Endothelial cell (in vitro differentiated cells): ENCODE results near the gene ARHGAP24. TPM values are rescaled to one million over a fixed set of nuclear protein-coding genes. Genes with fewer than 3 reads are reported as not detected.
"Not testable (repeated sequence)": the region's sequence is repeated elsewhere in the genome, so short reads cannot be mapped to it uniquely, and the experiment has no call there.

Experiments
- DNase-seq: peaks from one replicate; pipeline ENCODE4 v3.0.0; 2021; ENCODE audit warnings: low spot score
- H3K27ac Mint-ChIP-seq: one replicate; pipeline ENCODE4 v1.8.0; 2021; ENCODE audit warnings: mixed read lengths, inconsistent platforms; ENCODE audit not compliant: unreplicated experiment
- H3K27me3 Mint-ChIP-seq: one replicate; pipeline ENCODE4 v1.8.0; 2021; ENCODE audit warnings: mild to moderate bottlenecking, moderate library complexity, mixed read lengths, inconsistent platforms; ENCODE audit not compliant: unreplicated experiment
- H3K36me3 Mint-ChIP-seq: one replicate; pipeline ENCODE4 v1.8.0; 2021; ENCODE audit warnings: mild to moderate bottlenecking, low read depth, mixed read lengths, inconsistent platforms; ENCODE audit not compliant: unreplicated experiment
- H3K4me1 Mint-ChIP-seq: one replicate; pipeline ENCODE4 v1.8.0; 2021; ENCODE audit warnings: mild to moderate bottlenecking, mixed read lengths, inconsistent platforms; ENCODE audit not compliant: unreplicated experiment
- H3K4me3 Mint-ChIP-seq: one replicate; pipeline ENCODE4 v1.8.0; 2021; ENCODE audit warnings: mild to moderate bottlenecking, mixed read lengths, inconsistent platforms; ENCODE audit not compliant: unreplicated experiment
- H3K9me3 Mint-ChIP-seq: one replicate; pipeline ENCODE4 v1.8.0; 2021; ENCODE audit warnings: mixed read lengths, inconsistent platforms; ENCODE audit not compliant: unreplicated experiment
- CTCF ChIP-seq: fragments of 200-600 bp; sonication (generic); IDR thresholded peaks from one replicate; pipeline ENCODE4 v1.5.0; 2021; ENCODE audit warnings: antibody characterized with exemption; ENCODE audit not compliant: unreplicated experiment
- total RNA-seq: library from RNA; stranded (reverse); fragmentation: NEBNext Ultra II Directional; extraction: Animal tissue kit (Norgen Biotek cat#: 25700); gene quantifications from one replicate; pipeline ENCODE4 v1.2.1, GENCODE V29; 2021; ENCODE audit not compliant: unreplicated experiment

Gene ARHGAP24
- total RNA-seq, 1 donor from 2014 or later, result 5.0 TPM

DNA sequence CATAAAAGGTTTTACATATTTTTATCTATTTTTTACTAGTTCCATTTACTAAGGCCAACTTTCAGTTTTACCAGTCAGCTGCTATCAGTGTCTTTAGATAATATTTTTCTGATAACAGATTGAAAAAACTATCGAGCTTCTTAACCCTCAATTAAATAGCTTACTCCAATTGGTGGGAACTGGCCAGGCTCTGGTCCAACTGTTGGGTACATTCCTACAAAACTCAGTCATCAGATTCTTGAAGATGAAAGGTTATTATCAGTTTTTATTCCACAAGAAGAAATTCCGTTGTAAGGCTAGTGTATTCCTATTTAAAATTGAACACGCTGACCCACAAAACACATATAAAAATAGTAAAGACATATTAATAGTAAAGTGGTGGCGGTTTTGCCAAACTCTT lies 538.7 kb downstream of the ARHGAP24 start:
- peaks cover 2% of the 10 kb centered on the region for H3K27me3 Mint-ChIP-seq
- H3K9me3 Mint-ChIP-seq, result no peaks in the 10 kb centered on the region
- DNase-seq, result no peak
- no peak overlapping the region for H3K27ac Mint-ChIP-seq
- no peaks in the 10 kb centered on the region for H3K36me3 Mint-ChIP-seq
- TF ChIP-seq CTCF, result no peak
- no peaks in the 10 kb centered on the region for H3K4me1 Mint-ChIP-seq
- H3K4me3 Mint-ChIP-seq, result no peak overlapping the region

DNA sequence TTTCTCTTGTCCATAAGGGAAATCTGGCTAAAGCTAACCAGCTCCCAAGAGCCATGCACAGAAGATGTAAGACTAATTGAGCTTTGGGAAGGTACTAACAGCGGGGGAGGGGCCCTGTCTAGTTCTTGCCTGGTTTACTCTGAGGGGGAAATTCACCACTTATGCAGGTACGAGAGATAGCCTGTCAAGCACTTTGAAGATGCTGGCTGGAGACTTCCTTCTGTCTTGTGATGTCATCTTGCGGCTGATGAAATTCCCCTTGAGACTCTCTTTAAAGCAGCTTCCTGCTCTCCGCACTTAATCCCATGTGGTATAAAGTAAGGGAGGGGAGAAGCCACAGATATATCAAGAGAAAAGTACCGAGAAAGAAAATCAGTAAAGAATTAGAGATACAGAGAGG lies 539.6 kb downstream of the ARHGAP24 start:
- no peak for TF ChIP-seq CTCF
- peaks cover 2% of the 10 kb centered on the region for H3K27me3 Mint-ChIP-seq
- DNase-seq, result no peak
- H3K4me1 Mint-ChIP-seq, result no peaks in the 10 kb centered on the region
- no peaks in the 10 kb centered on the region for H3K9me3 Mint-ChIP-seq
- H3K27ac Mint-ChIP-seq, result no peak overlapping the region
- no peaks in the 10 kb centered on the region for H3K36me3 Mint-ChIP-seq
- H3K4me3 Mint-ChIP-seq, result no peak overlapping the region

GRCh38 chr4:86015412-86016350 lies 540.7 kb downstream of the ARHGAP24 start:
- no peak for DNase-seq

GRCh38 chr4:86019362-86019761 lies 544.4 kb downstream of the ARHGAP24 start:
- no peaks in the 10 kb centered on the region for H3K9me3 Mint-ChIP-seq
- DNase-seq, result no peak
- no peak overlapping the region for H3K27ac Mint-ChIP-seq
- H3K4me3 Mint-ChIP-seq, result no peak overlapping the region
- peaks cover 5% of the 10 kb centered on the region for H3K4me1 Mint-ChIP-seq
- peaks cover 2% of the 10 kb centered on the region for H3K27me3 Mint-ChIP-seq
- no peak for TF ChIP-seq CTCF
- no peaks in the 10 kb centered on the region for H3K36me3 Mint-ChIP-seq

More at GRCh38 chr4:86015412-86016350, 540.7 kb downstream of the ARHGAP24 start:
- Mint-ChIP-seq H3K27me3 (peaks cover 2% of the 10 kb centered on the region), H3K4me1 (no peaks in the 10 kb centered on the region), H3K9me3 (no peaks in the 10 kb centered on the region), H3K4me3 (no peak overlapping the region), H3K27ac (no peak overlapping the region), H3K36me3 (no peaks in the 10 kb centered on the region)
- TF ChIP-seq CTCF, result no peak

DNA sequence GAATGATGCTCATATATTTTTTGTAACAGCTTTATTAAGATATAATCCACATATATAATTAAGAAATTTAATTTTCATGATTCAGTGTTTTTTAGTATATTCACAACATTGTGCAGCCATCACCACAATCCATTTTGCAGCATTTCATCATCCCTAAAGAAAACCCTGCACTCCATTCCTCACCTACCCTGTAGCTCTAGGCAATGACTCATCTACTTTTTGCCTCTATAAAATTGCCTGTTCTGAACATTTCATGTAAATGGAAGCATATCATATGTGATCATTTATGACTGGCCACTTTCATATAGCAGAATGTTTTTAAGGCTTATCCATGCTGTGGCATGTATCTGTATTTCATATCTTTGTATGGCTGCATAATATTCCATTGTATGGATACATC lies 545.0 kb downstream of the ARHGAP24 start:
- H3K4me3 Mint-ChIP-seq, result no peak overlapping the region
- DNase-seq, result no peak
- H3K36me3 Mint-ChIP-seq, result no peaks in the 10 kb centered on the region
- no peak for TF ChIP-seq CTCF
- no peaks in the 10 kb centered on the region for H3K9me3 Mint-ChIP-seq
- H3K27me3 Mint-ChIP-seq, result peaks cover 2% of the 10 kb centered on the region
- H3K27ac Mint-ChIP-seq, result no peak overlapping the region
- peaks cover 11% of the 10 kb centered on the region for H3K4me1 Mint-ChIP-seq

- not testable (repeated sequence) for DNase-seq, H3K36me3 Mint-ChIP-seq, H3K27ac Mint-ChIP-seq, H3K27me3 Mint-ChIP-seq, H3K4me3 Mint-ChIP-seq, H3K9me3 Mint-ChIP-seq
- H3K4me1 Mint-ChIP-seq, result peaks cover 11% of the 10 kb centered on the region
Observed at GRCh38 chr4:86021671-86022070, 546.7 kb downstream of the ARHGAP24 start.
